H4 (cell line): ENCODE results near the gene TRIM28. TPM values are rescaled to one million over a fixed set of nuclear protein-coding genes. Genes with fewer than 3 reads are reported as not detected.
"Not testable (repeated sequence)": the region's sequence is repeated elsewhere in the genome, so short reads cannot be mapped to it uniquely, and the experiment has no call there.

Experiments
- DNase-seq: peaks from one replicate; pipeline ENCODE4 v3.0.0-alpha.2; 2015; ENCODE audit warnings: low spot score
- total RNA-seq: library from RNA; depleted of rRNA; stranded (reverse); fragments of >200 nt; shearing (Covaris generic); gene quantifications from 2 replicates; pipeline ENCODE4 v1.2.3, GENCODE V29; 2014

TRIM28 gene
- total RNA-seq, 1 experiment from 2014 or later: 416 TPM

GRCh38 chr19:58519087-58519354 lies 24.8 kb upstream of the TRIM28 start:
- DNase-seq: peak; percentile 71

- DNase-seq: peak; percentile 97
These were observed 24.3 kb upstream of the TRIM28 start, which contains the start of gene ZBTB45 for GRCh38 chr19:58519355-58520256. Gene ZBTB45, minus strand, starts transcription at chr19:58519810. Its CDS starts 2,137 bp downstream, at chr19:58517673.

- no peak for DNase-seq
These were observed 23.6 kb upstream of the TRIM28 start for GRCh38 chr19:58520257-58520599.

GRCh38 chr19:58521651-58522050 lies 22.2 kb upstream of the TRIM28 start:
- DNase-seq: no peak

GRCh38 chr19:58522709-58523108 lies 21.2 kb upstream of the TRIM28 start:
- no peak for DNase-seq

GRCh38 chr19:58529405-58529804 lies 14.5 kb upstream of the TRIM28 start:
- DNase-seq: no peak

GRCh38 chr19:58531034-58531840 lies 12.6 kb upstream of the TRIM28 start:
- no peak for DNase-seq

- no peak for DNase-seq
These were observed 8.0 kb upstream of the TRIM28 start for GRCh38 chr19:58535857-58536256.

- DNase-seq: no peak
These were observed 6.7 kb upstream of the TRIM28 start for GRCh38 chr19:58536852-58537798.

- no peak for DNase-seq
These were observed 5.4 kb upstream of the TRIM28 start for GRCh38 chr19:58538257-58539168.

- DNase-seq: not testable (repeated sequence)
These were observed 4.7 kb upstream of the TRIM28 start for GRCh38 chr19:58539169-58539559.

- DNase-seq: not testable (repeated sequence)
These were observed 1.1 kb upstream of the TRIM28 start for GRCh38 chr19:58542641-58543372.

- no peak for DNase-seq
These were observed 874 bp downstream of the TRIM28 start for GRCh38 chr19:58544591-58545285.

- DNase-seq: no peak
These were observed 1.6 kb downstream of the TRIM28 start for GRCh38 chr19:58545286-58546018.

- DNase-seq: no peak
These were observed 2.2 kb downstream of the TRIM28 start for GRCh38 chr19:58546019-58546530.

GRCh38 chr19:58547323-58548312 lies 3.8 kb downstream of the TRIM28 start:
- no peak for DNase-seq
